ENCODE measurements around the gene BCORL1. TPM values are rescaled to one million over a fixed set of nuclear protein-coding genes. Genes with fewer than 3 reads are reported as not detected.

Gene BCORL1
- total RNA-seq, 1 donor from 2014 or later: 9.3 TPM

DNA sequence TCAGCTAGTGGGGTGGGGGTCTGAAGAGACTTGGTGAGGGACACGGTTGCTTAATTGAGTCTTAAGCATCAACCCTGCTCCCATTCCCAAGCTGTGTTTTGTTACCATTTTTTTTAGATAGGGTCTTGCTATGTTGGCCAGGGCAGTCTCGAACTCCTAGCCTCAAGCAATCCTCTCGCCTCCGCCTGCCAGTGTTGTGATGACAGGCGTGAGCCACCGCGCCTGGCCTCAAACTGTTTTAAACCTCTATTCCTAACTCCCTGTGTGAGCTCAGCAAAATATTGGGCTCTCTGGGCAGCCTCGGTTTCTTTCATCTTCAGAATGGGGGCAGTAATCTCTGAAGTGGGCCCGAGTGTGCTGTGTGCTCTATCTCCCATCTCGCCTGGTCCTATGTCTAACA lies 26.3 kb upstream of the BCORL1 start:
- H3K9me3 Mint-ChIP-seq: no peaks in the 10 kb centered on the region
- no peak overlapping the region for H3K27ac Mint-ChIP-seq
- peaks cover 2% of the 10 kb centered on the region for H3K36me3 Mint-ChIP-seq (ENCODE audit: low read depth)
- H3K4me3 Mint-ChIP-seq: peak overlapping the region; percentile 42
- H3K4me1 Mint-ChIP-seq (ENCODE audit: low read depth): peaks cover 19% of the 10 kb centered on the region
- intact Hi-C loops (cut with micrococcal nuclease): no loop called here
- peaks cover 8% of the 10 kb centered on the region for H3K27me3 Mint-ChIP-seq (ENCODE audit: insufficient read depth)
- no peak for DNase-seq (ENCODE audit: low spot score)

DNA sequence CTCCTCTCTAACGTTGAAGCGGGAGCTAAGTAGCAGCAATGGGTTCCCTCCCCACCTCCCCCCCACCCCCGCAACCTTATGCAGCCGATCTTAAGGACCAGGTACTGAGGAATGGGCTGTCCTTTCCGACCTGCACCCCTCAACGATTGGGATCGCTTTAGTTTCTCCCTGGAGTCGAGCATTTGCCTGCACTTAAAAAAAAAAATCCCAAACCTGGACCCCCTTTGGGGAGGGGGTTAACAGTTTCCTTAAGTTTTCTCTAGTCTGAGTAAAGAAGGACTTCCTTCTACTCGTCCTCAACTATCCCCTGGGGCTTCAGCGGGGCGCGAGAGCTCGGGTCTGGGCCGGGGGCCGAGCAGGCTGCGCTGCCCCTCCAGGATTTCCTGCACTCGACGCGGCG lies 25.7 kb upstream of the BCORL1 start:
- peaks cover 8% of the 10 kb centered on the region for H3K27me3 Mint-ChIP-seq (ENCODE audit: insufficient read depth)
- no peaks in the 10 kb centered on the region for H3K9me3 Mint-ChIP-seq
- intact Hi-C loops (cut with micrococcal nuclease): loop anchor here (1.0 kb wide), 1 partner anchor 24 kb away; no protein-coding TSS in a partner anchor
- peaks cover 24% of the 10 kb centered on the region for H3K4me1 Mint-ChIP-seq (ENCODE audit: low read depth)
- H3K27ac Mint-ChIP-seq: no peak overlapping the region
- H3K36me3 Mint-ChIP-seq (ENCODE audit: low read depth): peaks cover 2% of the 10 kb centered on the region
- DNase-seq (ENCODE audit: low spot score): no peak
- H3K4me3 Mint-ChIP-seq: peak overlapping the region; percentile 63

DNA sequence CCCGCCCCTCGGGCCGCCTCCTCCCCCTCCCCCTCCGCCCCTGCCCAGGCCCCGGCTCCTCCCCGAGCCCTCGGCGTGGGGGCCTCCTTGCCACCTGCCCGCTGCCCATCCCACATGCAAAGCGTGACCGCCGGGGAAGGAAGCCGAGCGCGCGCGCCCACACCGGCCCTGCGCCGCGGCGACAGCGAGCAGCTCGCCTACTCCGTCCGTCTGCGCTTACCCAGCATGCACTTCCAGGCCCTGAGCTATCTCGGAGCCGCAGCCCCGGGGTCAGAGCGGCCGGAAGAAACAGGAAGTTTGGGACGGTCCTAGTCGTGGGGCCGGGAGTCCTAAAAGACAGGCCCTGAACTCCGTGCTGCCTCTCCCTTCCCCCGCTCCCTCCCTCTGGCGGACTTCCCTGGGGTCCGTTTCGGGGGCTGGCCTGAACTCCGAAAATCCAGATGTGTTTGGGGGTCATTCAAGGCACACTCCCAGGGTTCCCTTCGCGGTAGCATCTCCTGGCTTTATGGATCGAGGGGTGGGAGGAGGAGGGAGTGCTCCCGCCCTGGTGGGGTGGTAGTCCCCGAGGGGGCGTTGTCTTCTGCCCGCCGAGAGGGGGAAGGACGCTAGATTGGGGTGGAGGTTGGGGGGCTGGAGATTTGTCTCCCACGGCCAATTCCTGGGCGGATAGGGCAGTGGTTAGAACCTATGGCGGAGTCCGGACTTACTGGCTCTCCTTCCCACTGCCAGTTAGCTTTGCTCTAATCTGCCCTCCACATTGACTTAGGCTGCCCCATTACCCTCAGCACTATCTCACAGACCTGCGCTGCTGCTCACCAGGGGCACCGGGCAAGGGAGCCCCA lies 25.0 kb upstream of the BCORL1 start:
- H3K9me3 Mint-ChIP-seq: no peaks in the 10 kb centered on the region
- H3K4me1 Mint-ChIP-seq (ENCODE audit: low read depth): peaks cover 19% of the 10 kb centered on the region
- intact Hi-C loops (cut with micrococcal nuclease): loop anchor here (1.0 kb wide), 1 partner anchor 25 kb away; no protein-coding TSS in a partner anchor
- peaks cover 2% of the 10 kb centered on the region for H3K36me3 Mint-ChIP-seq (ENCODE audit: low read depth)
- peak; percentile 41 for DNase-seq (ENCODE audit: low spot score)
- peak overlapping the region; percentile 51 for H3K4me3 Mint-ChIP-seq
- H3K27me3 Mint-ChIP-seq (ENCODE audit: insufficient read depth): peaks cover 8% of the 10 kb centered on the region
- no peak overlapping the region for H3K27ac Mint-ChIP-seq

DNA sequence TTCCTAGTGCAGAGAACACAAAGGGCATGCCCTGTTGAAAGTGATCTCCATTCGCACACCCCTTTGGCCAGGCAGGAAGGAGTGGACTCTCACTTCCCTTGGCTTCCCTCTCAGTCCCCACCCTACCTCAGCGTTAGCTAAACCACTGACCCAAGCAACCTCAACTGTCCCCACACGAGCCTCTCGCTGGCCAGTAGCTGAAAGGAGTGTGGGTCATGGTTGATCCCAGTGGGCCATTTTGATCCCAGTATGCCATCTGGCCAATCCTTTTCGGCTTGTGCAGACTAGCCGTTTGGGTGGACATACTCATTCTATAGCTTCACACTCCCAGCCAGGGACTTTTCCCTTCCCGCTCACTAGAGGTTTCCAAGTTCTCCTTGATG lies 24.4 kb upstream of the BCORL1 start:
- no peaks in the 10 kb centered on the region for H3K36me3 Mint-ChIP-seq (ENCODE audit: low read depth)
- peaks cover 6% of the 10 kb centered on the region for H3K27me3 Mint-ChIP-seq (ENCODE audit: insufficient read depth)
- intact Hi-C loops (cut with micrococcal nuclease): no loop called here

DNA sequence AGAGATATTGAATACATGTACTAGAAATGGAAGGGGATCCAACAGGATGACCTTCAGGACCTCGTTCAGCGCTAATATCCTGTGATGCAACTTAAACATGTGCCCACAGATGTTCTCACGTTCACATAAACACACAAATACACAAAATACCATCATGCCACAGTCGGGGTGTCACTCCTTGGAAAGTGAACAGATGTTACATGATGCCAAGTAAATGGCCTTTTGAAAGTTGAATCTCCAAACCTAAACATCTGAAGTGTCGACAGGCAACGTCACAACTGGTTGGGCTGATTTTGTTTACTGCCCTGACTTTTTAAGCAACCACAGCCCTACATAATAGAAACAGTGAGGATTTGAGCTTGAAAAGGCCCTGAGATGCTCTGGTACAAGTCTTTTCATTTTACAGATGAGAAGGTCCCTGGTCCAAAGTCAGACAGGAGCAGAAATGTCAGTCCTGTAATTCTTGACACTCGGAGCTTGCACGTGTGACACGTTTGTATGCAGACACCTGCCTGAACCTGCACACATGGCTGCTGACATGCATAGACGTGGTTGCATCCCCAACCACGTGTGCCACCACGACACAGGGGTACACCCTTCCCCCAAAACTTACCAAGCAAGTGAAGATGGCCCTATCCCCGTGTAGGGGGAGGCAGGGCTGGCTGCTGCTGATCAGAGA lies 23.5 kb upstream of the BCORL1 start:
- Mint-ChIP-seq H3K27me3 (ENCODE audit: insufficient read depth) (peaks cover 4% of the 10 kb centered on the region), H3K4me1 (ENCODE audit: low read depth) (peaks cover 11% of the 10 kb centered on the region), H3K4me3 (peak overlapping the region; percentile 51), H3K36me3 (ENCODE audit: low read depth) (no peaks in the 10 kb centered on the region), H3K27ac (no peak overlapping the region), H3K9me3 (no peaks in the 10 kb centered on the region)
- intact Hi-C loops (cut with micrococcal nuclease): no loop called here
- DNase-seq (ENCODE audit: low spot score): no peak

More for the DNA sequence above, 24.4 kb upstream of the BCORL1 start:
- DNase-seq (ENCODE audit: low spot score): no peak
- no peaks in the 10 kb centered on the region for H3K9me3 Mint-ChIP-seq
- peaks cover 15% of the 10 kb centered on the region for H3K4me1 Mint-ChIP-seq (ENCODE audit: low read depth)
- peak overlapping the region; percentile 51 for H3K4me3 Mint-ChIP-seq
- H3K27ac Mint-ChIP-seq: no peak overlapping the region

DNA sequence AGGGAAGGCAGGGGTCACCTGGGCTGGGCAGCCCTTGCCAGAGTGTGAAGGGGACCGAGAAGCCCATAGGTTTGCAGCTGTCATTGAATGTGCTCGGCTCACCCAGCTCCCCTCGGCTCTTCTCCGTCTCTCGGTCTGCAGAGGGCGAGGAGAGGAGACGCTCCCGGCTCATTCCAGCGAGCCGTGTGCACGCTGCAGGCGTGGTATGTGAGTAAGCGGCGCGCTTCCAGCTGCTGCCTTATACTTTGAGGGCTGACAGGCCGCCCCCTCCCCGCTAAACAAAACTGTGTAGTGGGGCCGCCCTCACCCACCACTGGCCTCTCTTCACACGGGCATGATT lies 23.0 kb upstream of the BCORL1 start:
- no peak for DNase-seq (ENCODE audit: low spot score)
- H3K27me3 Mint-ChIP-seq (ENCODE audit: insufficient read depth): peaks cover 4% of the 10 kb centered on the region
- intact Hi-C loops (cut with micrococcal nuclease): no loop called here
- no peak overlapping the region for H3K27ac Mint-ChIP-seq
- no peaks in the 10 kb centered on the region for H3K9me3 Mint-ChIP-seq
- no peaks in the 10 kb centered on the region for H3K36me3 Mint-ChIP-seq (ENCODE audit: low read depth)
- peaks cover 11% of the 10 kb centered on the region for H3K4me1 Mint-ChIP-seq (ENCODE audit: low read depth)
- H3K4me3 Mint-ChIP-seq: no peak overlapping the region

DNA sequence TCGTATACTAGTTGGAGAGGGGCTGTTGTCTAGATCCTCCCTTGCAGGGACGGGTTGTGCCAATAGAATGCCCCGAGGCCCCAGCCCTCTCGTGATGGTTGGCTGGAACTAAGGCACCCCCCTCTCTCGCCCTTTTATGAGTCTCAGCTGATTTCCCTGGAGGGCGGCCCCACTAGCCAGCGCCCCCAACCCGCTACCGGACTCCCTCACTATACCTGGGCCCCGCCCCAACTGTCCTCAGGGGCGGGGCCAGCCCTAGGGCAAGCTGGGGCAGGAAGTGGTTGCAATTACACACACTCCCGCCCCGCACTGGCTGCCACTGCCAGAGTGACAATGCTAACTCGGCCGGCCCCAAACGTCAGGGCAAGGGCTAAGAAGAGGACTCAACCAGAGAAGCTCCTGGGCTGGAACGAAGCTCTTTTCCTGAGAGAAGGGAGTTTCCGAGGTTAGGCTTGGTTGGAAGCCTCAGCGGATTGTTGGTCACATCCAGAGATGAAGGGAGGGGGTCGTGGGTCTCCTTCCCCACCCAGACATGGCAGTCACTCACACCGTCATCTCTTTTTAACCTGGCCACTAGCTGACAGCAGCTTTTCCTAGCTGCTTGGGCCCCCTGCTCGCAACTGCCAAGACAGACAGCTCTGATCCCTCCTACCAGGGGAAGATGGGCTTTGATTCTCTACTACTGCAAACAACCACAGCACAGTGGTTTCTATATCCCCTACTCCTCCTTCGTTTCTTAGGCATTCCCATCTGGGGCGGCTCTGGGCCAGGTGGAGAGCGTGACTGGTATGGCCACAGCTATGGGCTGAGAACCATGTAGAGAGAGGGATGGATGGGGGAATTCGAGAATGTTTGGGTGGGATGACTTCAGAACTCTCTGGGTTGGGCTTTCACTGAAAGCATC lies 21.0 kb upstream of the BCORL1 start:
- peak; percentile 66 for DNase-seq (ENCODE audit: low spot score)
- Mint-ChIP-seq H3K9me3 (no peaks in the 10 kb centered on the region), H3K36me3 (ENCODE audit: low read depth) (no peaks in the 10 kb centered on the region), H3K4me1 (ENCODE audit: low read depth) (peaks cover 11% of the 10 kb centered on the region), H3K27ac (peak overlapping the region; percentile 83), H3K4me3 (peak overlapping the region; percentile 69), H3K27me3 (ENCODE audit: insufficient read depth) (no peaks in the 10 kb centered on the region)
- intact Hi-C loops (cut with micrococcal nuclease): loop anchor here (1.0 kb wide), 1 partner anchor 21 kb away; the partner anchor contains the start of gene BCORL1

DNA sequence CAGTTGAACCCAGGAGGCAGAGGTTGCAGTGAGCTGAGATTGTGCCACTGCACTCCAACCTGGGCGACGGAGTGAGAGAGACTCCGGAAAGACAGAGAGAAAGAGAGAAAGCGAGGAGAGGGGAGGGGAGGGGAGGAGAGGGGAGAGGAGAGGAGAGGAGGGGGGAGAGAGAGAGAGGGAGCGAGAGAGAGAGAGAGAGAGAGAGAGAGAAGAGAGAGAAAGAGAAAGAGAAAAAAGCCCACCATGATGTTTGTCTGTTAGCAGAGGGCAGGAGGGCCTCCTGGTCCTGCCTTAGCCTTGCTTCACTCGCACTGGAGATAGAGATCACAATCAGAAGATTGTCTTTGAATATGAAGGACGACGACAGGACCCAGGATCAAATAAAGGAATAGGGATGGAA lies 18.7 kb upstream of the BCORL1 start:
- Mint-ChIP-seq H3K36me3 (ENCODE audit: low read depth) (no peaks in the 10 kb centered on the region), H3K4me3 (no peak overlapping the region), H3K4me1 (ENCODE audit: low read depth) (peaks cover 11% of the 10 kb centered on the region), H3K9me3 (no peaks in the 10 kb centered on the region), H3K27ac (no peak overlapping the region), H3K27me3 (ENCODE audit: insufficient read depth) (no peaks in the 10 kb centered on the region)
- intact Hi-C loops (cut with micrococcal nuclease): no loop called here
- no peak for DNase-seq (ENCODE audit: low spot score)

DNA sequence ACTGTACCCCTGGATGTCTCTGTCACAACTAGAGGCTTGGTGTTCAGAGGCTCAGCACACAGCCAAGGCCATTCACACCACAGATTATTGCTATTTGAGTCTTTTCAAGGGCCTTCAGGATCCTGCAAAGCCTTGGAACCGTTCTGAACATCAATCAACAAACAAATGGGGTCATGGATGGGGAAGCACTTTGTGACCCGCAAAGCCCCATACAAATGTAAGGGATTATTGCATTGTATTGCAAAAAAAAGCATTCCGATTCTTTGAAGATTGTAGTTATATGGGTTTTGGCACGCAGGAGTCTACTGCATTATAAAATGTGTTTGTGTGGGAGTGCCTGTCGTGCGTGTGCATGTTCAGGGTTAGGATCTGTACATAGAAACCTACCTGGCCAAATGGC lies 17.3 kb upstream of the BCORL1 start:
- Mint-ChIP-seq H3K27me3 (ENCODE audit: insufficient read depth) (peaks cover 3% of the 10 kb centered on the region), H3K4me1 (ENCODE audit: low read depth) (peaks cover 11% of the 10 kb centered on the region), H3K36me3 (ENCODE audit: low read depth) (no peaks in the 10 kb centered on the region), H3K4me3 (no peak overlapping the region), H3K9me3 (no peaks in the 10 kb centered on the region), H3K27ac (no peak overlapping the region)
- DNase-seq (ENCODE audit: low spot score): no peak
- intact Hi-C loops (cut with micrococcal nuclease): no loop called here

DNA sequence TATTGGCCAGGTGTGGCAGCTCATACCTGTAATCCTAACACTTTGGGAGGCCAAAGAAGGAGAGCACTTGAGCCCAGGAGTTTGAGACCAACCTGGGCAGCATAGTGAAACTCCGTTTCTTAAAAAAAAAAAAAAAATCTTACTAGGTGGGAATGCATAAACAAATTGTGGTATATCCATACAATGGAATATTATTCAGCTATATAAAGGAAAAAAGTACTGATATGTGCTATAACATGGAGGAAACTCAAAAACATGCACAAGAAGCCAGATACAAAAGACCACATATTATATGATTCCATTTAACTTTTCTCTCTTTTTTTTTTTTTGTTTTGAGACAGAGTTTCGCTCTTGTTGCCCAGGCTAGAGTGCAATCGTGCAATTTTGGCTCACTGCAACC lies 13.5 kb upstream of the BCORL1 start:
- intact Hi-C loops (cut with micrococcal nuclease): no loop called here
- H3K36me3 Mint-ChIP-seq (ENCODE audit: low read depth): no peaks in the 10 kb centered on the region
- no peak overlapping the region for H3K4me3 Mint-ChIP-seq
- peaks cover 8% of the 10 kb centered on the region for H3K27me3 Mint-ChIP-seq (ENCODE audit: insufficient read depth)
- DNase-seq (ENCODE audit: low spot score): no peak
- no peak overlapping the region for H3K27ac Mint-ChIP-seq
- H3K4me1 Mint-ChIP-seq (ENCODE audit: low read depth): no peaks in the 10 kb centered on the region
- no peaks in the 10 kb centered on the region for H3K9me3 Mint-ChIP-seq

DNA sequence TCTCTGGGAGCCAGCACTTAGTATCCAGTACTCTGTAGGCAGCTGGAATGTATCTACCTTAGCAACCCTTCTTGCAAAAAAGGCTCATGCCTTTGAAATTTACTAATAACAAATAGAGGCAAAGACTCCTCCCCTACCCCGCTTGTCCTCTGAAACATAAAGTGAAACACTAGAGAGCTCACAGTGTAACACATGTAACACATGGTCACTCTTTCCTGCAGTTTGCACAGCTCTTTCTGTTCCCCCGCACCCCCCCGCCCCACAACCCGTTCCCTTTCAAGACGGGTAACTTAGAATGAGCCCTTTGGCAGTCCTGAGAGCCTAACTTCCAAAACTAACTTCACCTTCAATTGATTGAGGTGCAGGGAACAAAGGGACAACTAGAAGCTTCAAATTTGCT lies 6.0 kb upstream of the BCORL1 start:
- Mint-ChIP-seq H3K27ac (no peak overlapping the region), H3K36me3 (ENCODE audit: low read depth) (no peaks in the 10 kb centered on the region), H3K4me1 (ENCODE audit: low read depth) (peaks cover 5% of the 10 kb centered on the region), H3K9me3 (no peaks in the 10 kb centered on the region), H3K4me3 (no peak overlapping the region), H3K27me3 (ENCODE audit: insufficient read depth) (peaks cover 15% of the 10 kb centered on the region)
- intact Hi-C loops (cut with micrococcal nuclease): no loop called here
- no peak for DNase-seq (ENCODE audit: low spot score)

DNA sequence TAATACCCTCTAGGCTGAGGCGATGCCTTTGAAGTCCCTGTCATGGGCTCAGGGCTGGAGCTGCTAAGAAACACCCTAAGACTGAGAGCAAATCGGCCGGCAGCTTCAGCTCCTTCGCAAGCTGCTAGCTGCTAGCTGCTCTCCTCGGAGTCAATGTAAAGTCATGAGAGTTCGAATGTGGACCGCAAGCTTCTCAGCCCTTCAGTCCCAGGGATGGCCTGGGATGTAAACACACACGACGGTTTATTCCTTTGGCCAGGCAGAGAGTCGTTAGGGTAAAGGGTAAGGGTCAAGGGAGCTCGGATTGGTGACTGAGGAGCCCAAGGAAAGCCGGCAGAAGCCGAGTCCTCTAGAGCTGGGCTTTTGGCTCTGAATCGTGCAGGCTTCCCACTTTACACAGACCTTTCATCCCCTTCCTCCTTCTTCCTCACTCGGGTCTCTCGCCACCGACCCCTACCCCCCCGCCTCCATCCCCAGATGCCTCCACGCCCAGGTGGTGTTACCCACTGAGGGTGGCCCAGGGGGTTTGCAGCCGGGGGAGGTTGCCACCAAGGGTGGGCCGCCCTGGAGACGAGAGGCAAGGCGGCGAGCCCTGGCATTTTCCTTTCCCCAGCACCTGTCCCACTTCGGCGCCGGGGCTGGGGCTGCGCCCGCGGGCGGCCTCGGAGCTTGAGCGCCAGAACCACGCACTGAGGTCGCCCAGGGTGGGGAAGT lies 3.1 kb upstream of the BCORL1 start:
- H3K4me3 Mint-ChIP-seq: peak overlapping the region; percentile 77
- intact Hi-C loops (cut with micrococcal nuclease): no loop called here
- DNase-seq (ENCODE audit: low spot score): no peak
- no peaks in the 10 kb centered on the region for H3K36me3 Mint-ChIP-seq (ENCODE audit: low read depth)
- peak overlapping the region; percentile 29 for H3K27ac Mint-ChIP-seq
- peaks cover 9% of the 10 kb centered on the region for H3K27me3 Mint-ChIP-seq (ENCODE audit: insufficient read depth)
- H3K4me1 Mint-ChIP-seq (ENCODE audit: low read depth): peaks cover 5% of the 10 kb centered on the region
- no peaks in the 10 kb centered on the region for H3K9me3 Mint-ChIP-seq

Measured in activated T-helper 1 cell treated with anti-CD3 and anti-CD28 coated beads, Interleukin-12 subunit alpha, Interleukin-12 subunit beta, Interleukin-2, Interleukin-4 antibody, amounts not matched to agents 30 ng/mL and 10 ng/mL and 1 ng/mL, durations not matched to agents 14 hours and 24 hours and 36 hours (primary cell).